Endothelial cell of umbilical vein (primary cell): ENCODE results near the gene MCUR1.

Experiments used
- CTCF ChIP-seq, 2 donors: IDR thresholded peaks; 1 replicate in 1 of 2; 2 replicates in 1 of 2; pipeline ENCODE4 v1.5.1; 2011; ENCODE audit warnings: low read length in 2 of 2, mild to moderate bottlenecking in 2 of 2, moderate library complexity in 2 of 2, control low read depth in 1 of 2, inconsistent platforms in 1 of 2, low read depth in 1 of 2; ENCODE audit not compliant: insufficient read depth in 1 of 2; ENCODE audit errors: extremely low read depth in 1 of 2
- EZH2 ChIP-seq: IDR thresholded peaks from 2 replicates; pipeline ENCODE4 v1.6.1; 2012; ENCODE audit warnings: borderline replicate concordance, low read depth, mild to moderate bottlenecking, moderate library complexity, low read length, inconsistent platforms; ENCODE audit not compliant: severe bottlenecking
- GATA2 ChIP-seq: IDR thresholded peaks from 2 replicates; pipeline ENCODE4 v1.7.0; 2011; ENCODE audit warnings: low read depth, mild to moderate bottlenecking, moderate library complexity, mixed read lengths, low read length; ENCODE audit not compliant: insufficient read length, insufficient read depth
- MAX ChIP-seq: IDR thresholded peaks from 2 replicates; pipeline ENCODE4 v1.6.1; 2011; ENCODE audit not compliant: insufficient read depth, insufficient read length
- MYC ChIP-seq: IDR thresholded peaks from one replicate; pipeline ENCODE4 v1.6.1; 2011; ENCODE audit warnings: mild to moderate bottlenecking, low read depth, low read length
- POLR2A ChIP-seq: IDR thresholded peaks from 2 replicates; pipeline ENCODE4 v1.6.1; 2012; ENCODE audit warnings: low read depth, mild to moderate bottlenecking, control low read depth, low read length
- POLR2AphosphoS5 ChIP-seq: IDR thresholded peaks from 2 replicates; pipeline ENCODE4 v1.6.1; 2012; ENCODE audit warnings: low read depth, mild to moderate bottlenecking, control low read depth, low read length, moderate library complexity; ENCODE audit not compliant: insufficient read depth

- TF ChIP-seq CTCF (IDR thresholded peaks at IDR 0.05; ENCODE audit: extremely low read depth in 1 of 2, insufficient read depth in 1 of 2, low read depth in 1 of 2, low read length in 2 of 2) (no peak), POLR2AphosphoS5 (no peak), POLR2A (no peak), MYC (no peak), EZH2 (no peak), MAX (no peak), GATA2 (no peak)
Measured at GRCh38 chr6:13759025-13759424, 55.3 kb downstream of the MCUR1 start.
